Measurements from ENCODE around the gene MED16.
"Not testable (repeated sequence)": the region's sequence is repeated elsewhere in the genome, so short reads cannot be mapped to it uniquely, and the experiment has no call there.

Gene MED16

DNA sequence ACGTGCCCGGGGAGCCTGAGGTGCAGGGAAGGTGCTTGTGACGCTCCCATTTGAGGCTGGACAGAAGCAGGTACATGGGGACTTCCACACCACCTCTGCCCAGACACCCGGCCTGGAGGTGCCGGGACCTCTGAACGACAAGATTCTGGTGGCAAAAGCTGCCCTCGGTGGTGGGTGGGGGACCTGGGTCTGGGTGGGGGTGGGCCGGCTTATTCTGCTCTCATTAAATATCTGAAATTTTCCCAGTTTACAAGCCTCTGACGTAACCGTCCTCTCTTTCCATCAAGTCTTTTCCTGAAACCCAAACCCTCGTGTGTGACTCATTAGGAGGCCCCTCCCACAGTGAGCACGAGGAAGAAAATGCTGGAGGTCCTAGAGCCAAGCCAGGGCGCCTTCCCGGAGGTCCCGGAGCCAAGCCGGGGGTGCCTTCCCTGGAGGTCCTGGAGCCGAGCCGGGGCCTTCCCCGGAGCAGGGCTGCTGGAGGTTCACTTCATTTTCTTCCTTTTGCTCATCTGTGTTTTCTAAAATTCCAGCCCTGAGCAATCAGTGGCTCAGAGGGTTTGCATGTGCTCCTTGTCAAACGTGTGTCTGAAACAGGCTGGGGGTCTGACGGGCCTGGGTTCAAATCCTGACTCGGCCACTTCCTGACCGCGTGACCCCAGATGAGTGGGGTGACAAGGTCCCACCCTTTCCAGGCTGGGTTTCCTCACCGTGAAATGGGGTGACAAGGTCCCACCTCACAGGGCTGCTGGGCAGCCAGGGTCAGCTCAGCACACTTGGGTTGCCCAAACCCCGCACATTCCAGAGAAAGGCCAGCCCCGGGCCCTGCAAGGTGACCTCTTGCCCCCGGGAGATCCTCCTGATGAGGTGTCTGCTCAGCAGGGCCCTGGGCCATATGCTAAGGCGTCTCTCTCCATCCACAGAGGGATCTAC, 23.5 kb downstream of the MED16 start:
- DNase-seq, result no peak

DNA sequence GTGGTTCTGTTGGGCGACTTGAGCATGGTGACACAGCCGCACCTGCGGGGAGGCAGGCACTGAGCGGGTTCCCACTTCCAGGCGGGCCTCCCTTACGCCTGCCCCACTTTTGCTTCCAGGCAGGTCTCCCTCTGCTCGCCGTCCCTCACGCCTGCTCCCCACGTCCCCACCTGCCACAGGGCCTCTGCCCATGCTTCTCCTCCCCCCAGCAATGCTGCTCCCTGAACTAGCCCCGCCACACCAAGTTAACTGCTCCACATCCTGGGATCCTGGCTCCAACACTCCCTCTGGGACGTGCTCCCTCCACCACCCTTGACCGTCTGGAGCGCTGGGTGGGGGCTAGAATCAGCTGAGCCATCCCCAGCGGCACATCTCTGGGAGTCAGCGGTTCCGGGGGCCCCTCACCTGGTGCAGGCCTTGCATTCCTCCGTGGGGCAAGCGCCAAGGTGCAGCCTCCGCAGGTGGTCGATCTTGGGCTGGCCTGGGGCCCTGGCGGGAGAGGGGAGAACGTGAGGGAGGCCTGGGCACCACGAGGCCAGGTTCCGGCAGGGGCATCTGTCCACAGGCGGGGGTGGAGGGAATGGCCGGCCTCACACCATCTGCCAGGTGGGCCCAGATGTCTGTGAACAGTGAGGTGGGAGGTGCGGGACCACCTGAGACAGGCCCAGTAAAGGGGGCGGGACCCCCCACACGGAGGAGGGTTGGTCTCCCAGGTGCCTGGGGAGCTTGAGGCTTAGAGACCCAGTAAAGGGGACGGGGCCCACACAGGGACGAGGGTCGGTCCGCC, 24.3 kb downstream of the MED16 start:
- no peak for DNase-seq

GRCh38 chr19:867855-868457, 25.0 kb downstream of the MED16 start:
- no peak for DNase-seq

- no peak for DNase-seq
Observed at GRCh38 chr19:867301-867793, 25.6 kb downstream of the MED16 start.

GRCh38 chr19:866769-867300, 26.2 kb downstream of the MED16 start:
- no peak for DNase-seq

GRCh38 chr19:863315-863620, 29.7 kb downstream of the MED16 start:
- DNase-seq, result no peak

- peak; percentile 72 to 74 for DNase-seq
Observed at GRCh38 chr19:862581-863314, 30.2 kb downstream of the MED16 start.

- peak; percentile 60 to 63 for DNase-seq
Observed at GRCh38 chr19:861756-862580, 31.0 kb downstream of the MED16 start.

GRCh38 chr19:861141-861755, 31.7 kb downstream of the MED16 start:
- DNase-seq, result no peak

GRCh38 chr19:858868-859843, 33.8 kb downstream of the MED16 start, which contains the start of gene CFD:
CFD (plus strand) TSS chr19:859664; CDS start chr19:859690, 26 bp downstream.
- DNase-seq, result no peak

DNA sequence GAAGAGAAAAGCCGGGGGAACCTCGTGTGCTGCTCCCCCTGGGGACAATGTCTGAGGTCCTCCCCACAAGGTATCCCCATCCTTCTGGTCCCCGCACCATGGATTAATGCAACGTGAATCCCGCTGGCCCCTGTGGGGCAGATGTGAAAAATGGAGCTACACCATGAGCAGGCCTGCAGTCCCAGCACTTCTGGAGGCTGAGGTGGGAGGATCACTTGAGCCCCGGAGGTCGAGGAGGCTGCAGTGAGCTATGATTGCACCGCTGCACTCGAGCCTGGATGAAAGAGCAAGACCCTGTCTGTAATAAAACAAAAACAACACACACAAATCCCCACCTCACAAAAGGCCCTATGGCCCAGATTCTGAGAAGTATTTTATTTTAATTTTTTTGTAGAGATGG, 34.7 kb downstream of the MED16 start:
- DNase-seq, result no peak

DNA sequence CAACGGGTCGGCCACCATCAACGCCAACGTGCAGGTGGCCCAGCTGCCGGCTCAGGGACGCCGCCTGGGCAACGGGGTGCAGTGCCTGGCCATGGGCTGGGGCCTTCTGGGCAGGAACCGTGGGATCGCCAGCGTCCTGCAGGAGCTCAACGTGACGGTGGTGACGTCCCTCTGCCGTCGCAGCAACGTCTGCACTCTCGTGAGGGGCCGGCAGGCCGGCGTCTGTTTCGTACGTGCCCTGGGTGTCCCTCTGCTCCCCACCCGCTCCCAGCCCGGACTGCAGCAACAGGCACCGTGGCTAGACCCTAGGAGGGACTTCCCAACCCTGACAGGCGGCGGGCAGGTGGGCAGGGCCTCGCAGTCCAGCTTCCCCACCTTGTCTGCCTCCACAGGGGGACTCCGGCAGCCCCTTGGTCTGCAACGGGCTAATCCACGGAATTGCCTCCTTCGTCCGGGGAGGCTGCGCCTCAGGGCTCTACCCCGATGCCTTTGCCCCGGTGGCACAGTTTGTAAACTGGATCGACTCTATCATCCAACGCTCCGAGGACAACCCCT, 37.3 kb downstream of the MED16 start:
- no peak for DNase-seq

DNA sequence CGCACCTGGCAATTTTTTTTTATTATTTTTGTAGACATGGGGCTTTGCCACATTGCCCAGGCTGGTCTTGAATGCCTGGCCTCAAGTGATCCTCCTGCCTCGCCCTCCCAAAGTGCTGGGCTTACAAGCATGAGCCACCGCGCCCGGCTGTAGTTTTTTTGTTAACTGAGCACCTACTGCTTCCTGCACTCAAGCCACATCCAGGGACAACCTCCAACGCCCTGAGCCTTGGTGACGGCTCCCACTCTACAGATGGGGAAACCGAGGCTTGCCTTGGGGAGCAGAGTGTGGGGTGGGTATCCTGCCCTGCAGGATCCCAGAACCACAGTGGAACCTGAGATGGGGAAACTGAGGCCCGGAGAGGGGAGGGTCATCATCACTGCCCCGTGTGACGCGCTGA, 37.8 kb downstream of the MED16 start:
- DNase-seq, result no peak

DNA sequence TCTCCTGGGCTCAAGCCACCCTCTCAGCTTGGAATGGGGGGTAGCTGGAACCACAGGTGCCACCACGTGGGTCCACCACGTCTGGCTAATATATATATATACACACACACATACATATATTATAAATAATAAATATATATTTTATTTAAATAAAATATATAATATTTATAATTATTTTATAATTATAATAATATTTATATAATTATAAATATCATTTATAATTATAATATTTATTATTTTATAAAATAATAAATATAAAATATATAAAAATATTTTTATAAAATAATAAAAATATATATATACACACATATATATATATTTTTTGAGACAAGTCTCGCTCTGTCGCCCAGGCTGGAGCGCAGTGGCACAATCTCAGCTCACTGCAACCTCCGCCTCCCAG, 38.4 kb downstream of the MED16 start:
- DNase-seq, result no peak

DNA sequence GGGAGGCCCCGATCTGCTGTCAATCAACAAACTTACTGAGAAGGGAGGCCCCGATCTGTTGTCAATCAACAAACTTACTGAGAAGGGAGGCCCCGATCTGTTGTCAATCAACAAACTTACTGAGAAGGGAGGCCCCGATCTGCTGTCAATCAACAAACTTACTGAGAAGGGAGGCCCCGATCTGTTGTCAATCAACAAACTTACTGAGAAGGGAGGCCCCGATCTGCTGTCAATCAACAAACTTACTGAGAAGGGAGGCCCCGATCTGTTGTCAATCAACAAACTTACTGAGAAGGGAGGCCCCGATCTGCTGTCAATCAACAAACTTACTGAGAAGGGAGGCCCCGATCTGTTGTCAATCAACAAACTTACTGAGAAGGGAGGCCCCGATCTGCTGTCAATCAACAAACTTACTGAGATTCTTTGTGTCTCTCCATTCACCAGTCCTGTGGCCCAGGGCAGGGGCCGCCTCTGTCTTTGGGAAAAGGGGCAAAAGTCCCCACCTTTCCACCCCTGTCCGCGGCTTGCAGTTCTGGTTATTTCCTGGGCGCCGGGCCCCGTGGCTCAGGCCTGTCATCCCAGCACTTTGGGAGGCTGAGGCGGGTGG, 39.3 kb downstream of the MED16 start:
- not testable (repeated sequence) for DNase-seq

DNA sequence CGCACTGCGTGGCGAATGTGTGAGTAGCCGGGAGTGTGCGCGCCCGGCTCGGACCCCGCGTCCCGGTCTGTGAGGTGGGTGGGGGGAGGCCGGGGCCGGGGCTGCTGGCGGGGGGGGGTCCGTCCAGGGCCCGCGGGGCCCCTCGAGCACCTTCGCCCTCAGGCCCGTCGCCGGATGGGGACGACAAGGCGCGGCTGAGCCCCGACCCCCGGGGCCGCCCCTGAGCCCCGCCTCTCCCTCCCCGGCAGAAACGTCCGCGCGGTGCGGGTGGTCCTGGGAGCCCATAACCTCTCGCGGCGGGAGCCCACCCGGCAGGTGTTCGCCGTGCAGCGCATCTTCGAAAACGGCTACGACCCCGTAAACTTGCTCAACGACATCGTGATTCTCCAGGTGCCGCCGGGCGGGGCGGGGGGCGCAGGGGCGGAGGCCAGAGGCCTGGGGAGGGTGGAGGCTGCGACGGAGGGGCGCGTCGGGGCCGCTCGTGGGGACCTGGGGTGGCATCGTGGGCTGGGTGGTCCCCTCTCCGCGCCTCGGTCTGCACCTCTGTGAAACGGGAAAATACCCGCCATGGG, 39.9 kb downstream of the MED16 start:
- DNase-seq, result no peak

DNA sequence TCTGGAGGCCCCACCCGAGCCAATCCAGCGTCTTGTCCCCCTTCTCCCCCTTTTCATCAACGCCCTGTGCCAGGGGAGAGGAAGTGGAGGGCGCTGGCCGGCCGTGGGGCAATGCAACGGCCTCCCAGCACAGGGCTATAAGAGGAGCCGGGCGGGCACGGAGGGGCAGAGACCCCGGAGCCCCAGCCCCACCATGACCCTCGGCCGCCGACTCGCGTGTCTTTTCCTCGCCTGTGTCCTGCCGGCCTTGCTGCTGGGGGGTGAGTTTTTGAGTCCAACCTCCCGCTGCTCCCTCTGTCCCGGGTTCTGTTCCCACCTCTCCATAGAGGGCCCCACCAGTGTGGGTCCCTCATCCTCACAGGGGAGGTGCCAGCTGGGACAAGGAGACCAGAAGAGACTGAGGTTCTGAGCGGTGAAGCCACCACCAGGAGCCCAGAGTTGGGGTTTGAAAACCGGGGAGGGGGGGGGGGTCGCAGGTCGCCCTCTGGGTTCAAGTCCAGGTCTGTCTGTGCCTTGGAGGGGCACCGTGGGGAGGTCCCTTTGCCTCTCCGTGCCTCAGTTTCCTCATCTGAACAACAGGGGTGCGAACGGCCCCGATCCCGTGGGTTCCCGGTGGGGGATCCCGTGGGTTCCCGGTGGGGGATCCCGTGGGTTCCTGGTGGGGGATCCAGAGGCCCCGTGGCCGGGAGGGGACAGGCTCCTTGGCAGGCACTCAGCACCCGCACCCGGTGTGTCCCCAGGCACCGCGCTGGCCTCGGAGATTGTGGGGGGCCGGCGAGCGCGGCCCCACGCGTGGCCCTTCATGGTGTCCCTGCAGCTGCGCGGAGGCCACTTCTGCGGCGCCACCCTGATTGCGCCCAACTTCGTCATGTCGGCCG, 40.6 kb downstream of the MED16 start, which contains the start of gene ELANE:
Gene ELANE (plus strand): TSS at position 168 of the 878 bp plus-strand sequence. CDS start 26 bp downstream, at position 194.
- DNase-seq, result no peak

DNA sequence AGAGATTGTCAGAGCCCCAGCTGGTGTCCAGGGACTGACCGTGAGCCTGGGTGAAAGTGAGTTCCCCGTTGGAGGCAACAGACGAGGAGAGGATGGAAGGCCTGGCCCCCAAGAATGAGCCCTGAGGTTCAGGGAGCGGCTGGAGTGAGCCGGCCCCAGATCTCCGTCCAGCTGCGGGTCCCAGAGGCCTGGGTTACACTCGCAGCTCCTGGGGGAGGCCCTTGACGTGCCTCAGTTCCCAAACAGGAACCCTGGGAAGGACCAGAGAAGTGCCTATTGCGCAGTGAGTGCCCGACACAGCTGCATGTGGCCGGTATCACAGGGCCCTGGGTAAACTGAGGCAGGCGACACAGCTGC, 42.0 kb downstream of the MED16 start:
- no peak for DNase-seq

Measured in activated CD4-positive, alpha-beta T cell treated with anti-CD3 and anti-CD28 coated beads for 4 hours (primary cell).